Choroid plexus epithelial cell (primary cell): ENCODE results near the gene S1PR2.
A peak's percentile ranks its signal among the peaks of the same experiment; 100 is the strongest.
"Not testable (repeated sequence)": the region's sequence is repeated elsewhere in the genome, so short reads cannot be mapped to it uniquely, and the experiment has no call there.

Experiments used
- DNase-seq: peaks from one replicate; pipeline ENCODE4 v3.0.0-alpha.2; 2010; ENCODE audit warnings: low read depth
- H3K4me3 ChIP-seq: 2 replicates; pipeline ENCODE4 v1.5.1; 2011; ENCODE audit warnings: low read depth, mild to moderate bottlenecking, control low read depth, low read length, moderate library complexity
- TF ChIP-seq, protein P1 (sequence below): conservative IDR thresholded peaks from 2 replicates; pipeline ENCODE4 v1.5.1; 2011; ENCODE audit warnings: low read depth, mild to moderate bottlenecking, control low read depth, inconsistent platforms, low read length, moderate library complexity

S1PR2 gene

GRCh38 chr19:10182076-10182475, 49.1 kb downstream of the S1PR2 start:
- TF ChIP-seq, protein P1, sequence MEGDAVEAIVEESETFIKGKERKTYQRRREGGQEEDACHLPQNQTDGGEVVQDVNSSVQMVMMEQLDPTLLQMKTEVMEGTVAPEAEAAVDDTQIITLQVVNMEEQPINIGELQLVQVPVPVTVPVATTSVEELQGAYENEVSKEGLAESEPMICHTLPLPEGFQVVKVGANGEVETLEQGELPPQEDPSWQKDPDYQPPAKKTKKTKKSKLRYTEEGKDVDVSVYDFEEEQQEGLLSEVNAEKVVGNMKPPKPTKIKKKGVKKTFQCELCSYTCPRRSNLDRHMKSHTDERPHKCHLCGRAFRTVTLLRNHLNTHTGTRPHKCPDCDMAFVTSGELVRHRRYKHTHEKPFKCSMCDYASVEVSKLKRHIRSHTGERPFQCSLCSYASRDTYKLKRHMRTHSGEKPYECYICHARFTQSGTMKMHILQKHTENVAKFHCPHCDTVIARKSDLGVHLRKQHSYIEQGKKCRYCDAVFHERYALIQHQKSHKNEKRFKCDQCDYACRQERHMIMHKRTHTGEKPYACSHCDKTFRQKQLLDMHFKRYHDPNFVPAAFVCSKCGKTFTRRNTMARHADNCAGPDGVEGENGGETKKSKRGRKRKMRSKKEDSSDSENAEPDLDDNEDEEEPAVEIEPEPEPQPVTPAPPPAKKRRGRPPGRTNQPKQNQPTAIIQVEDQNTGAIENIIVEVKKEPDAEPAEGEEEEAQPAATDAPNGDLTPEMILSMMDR = no peak
- no peak for DNase-seq
- no peak overlapping the region for H3K4me3 ChIP-seq

- TF ChIP-seq, protein P1 = no peak
- H3K4me3 ChIP-seq = no peak overlapping the region
- DNase-seq = no peak
These were observed 50.7 kb downstream of the S1PR2 start for GRCh38 chr19:10180459-10180858.

DNA sequence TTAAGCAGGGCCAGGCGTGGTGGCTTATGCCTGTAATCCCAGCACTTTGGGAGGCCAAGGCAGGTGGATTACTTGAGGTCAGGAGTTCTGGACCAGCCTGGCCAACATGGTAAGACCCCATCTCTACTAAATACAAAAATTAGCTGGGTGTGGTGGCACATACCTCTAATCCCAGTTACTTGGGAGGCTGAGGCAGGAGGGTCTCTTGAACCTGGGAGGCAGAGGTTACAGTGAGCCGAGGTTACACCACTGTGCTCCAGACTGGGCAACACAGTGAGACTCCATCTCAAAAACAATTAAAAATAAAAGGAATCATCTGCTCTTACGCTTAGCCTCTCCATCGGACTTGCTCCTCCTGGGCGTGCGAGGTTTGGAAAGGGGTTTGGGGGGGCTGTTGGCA, 51.1 kb downstream of the S1PR2 start:
- not testable (repeated sequence) for H3K4me3 ChIP-seq, DNase-seq

GRCh38 chr19:10173527-10173926, 57.6 kb downstream of the S1PR2 start:
- no peak overlapping the region for H3K4me3 ChIP-seq
- TF ChIP-seq, protein P1 = no peak
- DNase-seq = peak; percentile 45
